K562 (cell line): ENCODE measurements around the gene CLCN1. TPM values are rescaled to one million over a fixed set of nuclear protein-coding genes. Genes with fewer than 3 reads are reported as not detected.

Experiments used
- ARID1B ChIP-seq: fragments of 450-650 bp; IDR thresholded peaks from 2 replicates; pipeline ENCODE4 v1.6.1; 2016; ENCODE audit warnings: antibody characterized with exemption, mild to moderate bottlenecking, inconsistent platforms
- ETV6 ChIP-seq, 3 experiments: fragments of 150-350 bp in 1 of 3; sonication (generic) in 1 of 3; formaldehyde crosslinking in 1 of 3; IDR thresholded peaks; 2 replicates each; pipeline versions ENCODE4 v1.6.1 to v1.8.0; 2014 to 2022; ENCODE audit warnings: borderline replicate concordance in 2 of 3, low read depth in 2 of 3, antibody characterized with exemption in 1 of 3, low read length in 1 of 3, mild to moderate bottlenecking in 1 of 3, missing genetic modification reagents in 1 of 3
- MEF2D ChIP-seq: conservative IDR thresholded peaks from 2 replicates; pipeline ENCODE4 v1.6.1; 2016; ENCODE audit warnings: low read depth, missing genetic modification characterization, missing compliant biosample characterization
- NBN ChIP-seq: fragments of 450-650 bp; IDR thresholded peaks from 2 replicates; pipeline ENCODE4 v1.6.1; 2016; ENCODE audit warnings: low read depth, mild to moderate bottlenecking
- PRMT5 ChIP-seq: sonication (generic); formaldehyde crosslinking; IDR thresholded peaks from 2 replicates; pipeline ENCODE4 v1.5.0; 2020; ENCODE audit warnings: missing genetic modification reagents
- ZNF586 ChIP-seq: fragments of 450-650 bp; formaldehyde crosslinking; conservative IDR thresholded peaks from 2 replicates; pipeline ENCODE4 v1.4.0; 2020; ENCODE audit warnings: mild to moderate bottlenecking, moderate library complexity
- polyA plus RNA-seq, 8 experiments: library from polyadenylated mRNA; depleted of rRNA in 4 of 8; stranded (reverse) in 5 of 8; unstranded in 3 of 8; fragments of >200 nt; fragmentation: Nextera tagmentation in 2 of 8; fragmentation: Illumina TruSeq in 1 of 8; extraction: Ambion mirVana in 2 of 8; extraction: Trizol in 1 of 8; gene quantifications; 2 replicates each; pipeline versions ENCODE4 v1.2.1 to v1.2.3, GENCODE V29; 2011 to 2014; ENCODE audit warnings: inconsistent platforms in 1 of 8, missing spikeins in 1 of 8
- total RNA-seq, 7 experiments: library from RNA; depleted of rRNA in 6 of 7; stranded (reverse); fragments of >200 nt in 6 of 7; fragmentation: Illumina TruSeq in 2 of 7; extraction: Trizol in 2 of 7; gene quantifications; 2 replicates each; pipeline versions ENCODE4 v1.2.1 to v1.2.3, GENCODE V29; 2011 to 2021; ENCODE audit warnings: low replicate concordance in 1 of 7
- TF ChIP-seq, protein P1 (sequence below): sonication (generic); formaldehyde crosslinking; IDR thresholded peaks from 2 replicates; pipeline ENCODE4 v1.8.0; 2022; ENCODE audit warnings: mild to moderate bottlenecking, missing genetic modification reagents
- TF ChIP-seq, protein P2 (sequence below): fragments of 450-650 bp; IDR thresholded peaks from 2 replicates; pipeline ENCODE4 v1.6.1; 2017; ENCODE audit warnings: mild to moderate bottlenecking, moderate library complexity
- TF ChIP-seq, protein P3 (sequence below): sonication (generic); IDR thresholded peaks from 2 replicates; pipeline ENCODE4 v1.6.1; 2016
- TF ChIP-seq, protein P4 (sequence below): fragments of 450-650 bp; IDR thresholded peaks from 2 replicates; pipeline ENCODE4 v1.6.1; 2016; ENCODE audit warnings: mild to moderate bottlenecking, moderate library complexity

Gene CLCN1
- total and polyA plus RNA-seq, 9 of the 15 experiments (the other 6 are each of a cell fraction or from before 2014, with no cell fraction given) = 0.01 to 0.11 (median 0.04) TPM; not detected in 4

DNA sequence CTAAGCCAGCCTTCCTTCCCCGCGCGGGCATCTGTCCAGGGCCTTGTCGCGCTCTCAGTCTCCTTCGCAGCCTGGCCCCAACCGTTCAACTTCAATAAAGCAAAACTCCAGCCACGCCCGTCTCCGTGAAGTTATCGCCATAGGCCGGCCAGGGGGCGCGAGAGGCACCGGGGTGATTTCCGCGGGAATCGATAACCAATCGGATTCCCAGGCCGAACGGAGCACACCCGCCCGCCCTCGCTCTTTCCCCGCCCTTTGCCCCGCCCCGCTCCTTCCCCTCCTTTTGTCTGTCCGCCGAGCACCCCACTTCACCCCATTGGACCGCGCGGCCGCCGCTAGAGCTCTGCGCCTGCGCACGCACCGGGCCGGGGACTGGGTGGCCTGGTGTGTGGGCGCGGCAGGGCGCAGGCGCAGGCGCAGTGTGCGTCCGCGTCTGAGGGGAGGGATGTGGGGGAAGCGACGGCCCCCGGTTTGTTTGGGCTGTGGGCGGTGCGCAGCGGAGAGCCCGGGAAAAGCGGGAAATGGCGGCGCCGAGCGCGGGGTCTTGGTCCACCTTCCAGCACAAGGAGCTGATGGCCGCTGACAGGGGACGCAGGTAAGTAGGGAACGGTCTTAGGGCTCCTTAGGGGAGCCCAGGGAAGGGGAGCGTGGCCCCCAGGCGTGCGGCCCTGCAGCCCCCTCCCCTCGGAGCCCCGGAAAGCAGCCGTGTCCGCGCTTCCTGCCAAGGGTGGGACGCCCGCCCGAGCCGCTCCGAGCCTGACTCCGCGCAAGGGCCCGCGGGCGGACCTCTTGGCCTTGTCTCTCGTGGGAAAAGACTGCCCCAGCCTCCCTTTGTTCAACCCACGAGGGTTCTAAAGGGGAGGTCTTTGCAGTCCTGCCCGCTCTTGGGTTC lies 27.7 kb upstream of the CLCN1 start, which contains the start of gene CASP2 (continued):
- TF ChIP-seq, protein P1, sequence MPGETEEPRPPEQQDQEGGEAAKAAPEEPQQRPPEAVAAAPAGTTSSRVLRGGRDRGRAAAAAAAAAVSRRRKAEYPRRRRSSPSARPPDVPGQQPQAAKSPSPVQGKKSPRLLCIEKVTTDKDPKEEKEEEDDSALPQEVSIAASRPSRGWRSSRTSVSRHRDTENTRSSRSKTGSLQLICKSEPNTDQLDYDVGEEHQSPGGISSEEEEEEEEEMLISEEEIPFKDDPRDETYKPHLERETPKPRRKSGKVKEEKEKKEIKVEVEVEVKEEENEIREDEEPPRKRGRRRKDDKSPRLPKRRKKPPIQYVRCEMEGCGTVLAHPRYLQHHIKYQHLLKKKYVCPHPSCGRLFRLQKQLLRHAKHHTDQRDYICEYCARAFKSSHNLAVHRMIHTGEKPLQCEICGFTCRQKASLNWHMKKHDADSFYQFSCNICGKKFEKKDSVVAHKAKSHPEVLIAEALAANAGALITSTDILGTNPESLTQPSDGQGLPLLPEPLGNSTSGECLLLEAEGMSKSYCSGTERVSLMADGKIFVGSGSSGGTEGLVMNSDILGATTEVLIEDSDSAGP (CRISPR knock-in tag) = peak; percentile 74; the same call in 1 of the 2 replicates
- TF ChIP-seq PRMT5 (no peak), ZNF586 (no peak), MEF2D (tag) (0 out of 2 replicates have a peak, but pooled peaks have one; percentile 38), ARID1B (peak; percentile 9; the same call in 1 of the 2 replicates), ETV6 (IDR thresholded peaks at IDR 0.05; ENCODE audit: borderline replicate concordance in 1 of 2, low read depth in 2 of 2, low read length in 1 of 2) (no peak), ETV6 (CRISPR knock-in tag; IDR thresholded peaks at IDR 0.05; ENCODE audit: borderline replicate concordance) (peak; percentile 87; the same call in 1 of the 2 replicates), NBN (peak; percentile 73)
- TF ChIP-seq, protein P2, sequence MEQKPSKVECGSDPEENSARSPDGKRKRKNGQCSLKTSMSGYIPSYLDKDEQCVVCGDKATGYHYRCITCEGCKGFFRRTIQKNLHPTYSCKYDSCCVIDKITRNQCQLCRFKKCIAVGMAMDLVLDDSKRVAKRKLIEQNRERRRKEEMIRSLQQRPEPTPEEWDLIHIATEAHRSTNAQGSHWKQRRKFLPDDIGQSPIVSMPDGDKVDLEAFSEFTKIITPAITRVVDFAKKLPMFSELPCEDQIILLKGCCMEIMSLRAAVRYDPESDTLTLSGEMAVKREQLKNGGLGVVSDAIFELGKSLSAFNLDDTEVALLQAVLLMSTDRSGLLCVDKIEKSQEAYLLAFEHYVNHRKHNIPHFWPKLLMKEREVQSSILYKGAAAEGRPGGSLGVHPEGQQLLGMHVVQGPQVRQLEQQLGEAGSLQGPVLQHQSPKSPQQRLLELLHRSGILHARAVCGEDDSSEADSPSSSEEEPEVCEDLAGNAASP = no peak
- TF ChIP-seq, protein P3, sequence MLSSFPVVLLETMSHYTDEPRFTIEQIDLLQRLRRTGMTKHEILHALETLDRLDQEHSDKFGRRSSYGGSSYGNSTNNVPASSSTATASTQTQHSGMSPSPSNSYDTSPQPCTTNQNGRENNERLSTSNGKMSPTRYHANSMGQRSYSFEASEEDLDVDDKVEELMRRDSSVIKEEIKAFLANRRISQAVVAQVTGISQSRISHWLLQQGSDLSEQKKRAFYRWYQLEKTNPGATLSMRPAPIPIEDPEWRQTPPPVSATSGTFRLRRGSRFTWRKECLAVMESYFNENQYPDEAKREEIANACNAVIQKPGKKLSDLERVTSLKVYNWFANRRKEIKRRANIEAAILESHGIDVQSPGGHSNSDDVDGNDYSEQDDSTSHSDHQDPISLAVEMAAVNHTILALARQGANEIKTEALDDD = no peak
- TF ChIP-seq, protein P4, sequence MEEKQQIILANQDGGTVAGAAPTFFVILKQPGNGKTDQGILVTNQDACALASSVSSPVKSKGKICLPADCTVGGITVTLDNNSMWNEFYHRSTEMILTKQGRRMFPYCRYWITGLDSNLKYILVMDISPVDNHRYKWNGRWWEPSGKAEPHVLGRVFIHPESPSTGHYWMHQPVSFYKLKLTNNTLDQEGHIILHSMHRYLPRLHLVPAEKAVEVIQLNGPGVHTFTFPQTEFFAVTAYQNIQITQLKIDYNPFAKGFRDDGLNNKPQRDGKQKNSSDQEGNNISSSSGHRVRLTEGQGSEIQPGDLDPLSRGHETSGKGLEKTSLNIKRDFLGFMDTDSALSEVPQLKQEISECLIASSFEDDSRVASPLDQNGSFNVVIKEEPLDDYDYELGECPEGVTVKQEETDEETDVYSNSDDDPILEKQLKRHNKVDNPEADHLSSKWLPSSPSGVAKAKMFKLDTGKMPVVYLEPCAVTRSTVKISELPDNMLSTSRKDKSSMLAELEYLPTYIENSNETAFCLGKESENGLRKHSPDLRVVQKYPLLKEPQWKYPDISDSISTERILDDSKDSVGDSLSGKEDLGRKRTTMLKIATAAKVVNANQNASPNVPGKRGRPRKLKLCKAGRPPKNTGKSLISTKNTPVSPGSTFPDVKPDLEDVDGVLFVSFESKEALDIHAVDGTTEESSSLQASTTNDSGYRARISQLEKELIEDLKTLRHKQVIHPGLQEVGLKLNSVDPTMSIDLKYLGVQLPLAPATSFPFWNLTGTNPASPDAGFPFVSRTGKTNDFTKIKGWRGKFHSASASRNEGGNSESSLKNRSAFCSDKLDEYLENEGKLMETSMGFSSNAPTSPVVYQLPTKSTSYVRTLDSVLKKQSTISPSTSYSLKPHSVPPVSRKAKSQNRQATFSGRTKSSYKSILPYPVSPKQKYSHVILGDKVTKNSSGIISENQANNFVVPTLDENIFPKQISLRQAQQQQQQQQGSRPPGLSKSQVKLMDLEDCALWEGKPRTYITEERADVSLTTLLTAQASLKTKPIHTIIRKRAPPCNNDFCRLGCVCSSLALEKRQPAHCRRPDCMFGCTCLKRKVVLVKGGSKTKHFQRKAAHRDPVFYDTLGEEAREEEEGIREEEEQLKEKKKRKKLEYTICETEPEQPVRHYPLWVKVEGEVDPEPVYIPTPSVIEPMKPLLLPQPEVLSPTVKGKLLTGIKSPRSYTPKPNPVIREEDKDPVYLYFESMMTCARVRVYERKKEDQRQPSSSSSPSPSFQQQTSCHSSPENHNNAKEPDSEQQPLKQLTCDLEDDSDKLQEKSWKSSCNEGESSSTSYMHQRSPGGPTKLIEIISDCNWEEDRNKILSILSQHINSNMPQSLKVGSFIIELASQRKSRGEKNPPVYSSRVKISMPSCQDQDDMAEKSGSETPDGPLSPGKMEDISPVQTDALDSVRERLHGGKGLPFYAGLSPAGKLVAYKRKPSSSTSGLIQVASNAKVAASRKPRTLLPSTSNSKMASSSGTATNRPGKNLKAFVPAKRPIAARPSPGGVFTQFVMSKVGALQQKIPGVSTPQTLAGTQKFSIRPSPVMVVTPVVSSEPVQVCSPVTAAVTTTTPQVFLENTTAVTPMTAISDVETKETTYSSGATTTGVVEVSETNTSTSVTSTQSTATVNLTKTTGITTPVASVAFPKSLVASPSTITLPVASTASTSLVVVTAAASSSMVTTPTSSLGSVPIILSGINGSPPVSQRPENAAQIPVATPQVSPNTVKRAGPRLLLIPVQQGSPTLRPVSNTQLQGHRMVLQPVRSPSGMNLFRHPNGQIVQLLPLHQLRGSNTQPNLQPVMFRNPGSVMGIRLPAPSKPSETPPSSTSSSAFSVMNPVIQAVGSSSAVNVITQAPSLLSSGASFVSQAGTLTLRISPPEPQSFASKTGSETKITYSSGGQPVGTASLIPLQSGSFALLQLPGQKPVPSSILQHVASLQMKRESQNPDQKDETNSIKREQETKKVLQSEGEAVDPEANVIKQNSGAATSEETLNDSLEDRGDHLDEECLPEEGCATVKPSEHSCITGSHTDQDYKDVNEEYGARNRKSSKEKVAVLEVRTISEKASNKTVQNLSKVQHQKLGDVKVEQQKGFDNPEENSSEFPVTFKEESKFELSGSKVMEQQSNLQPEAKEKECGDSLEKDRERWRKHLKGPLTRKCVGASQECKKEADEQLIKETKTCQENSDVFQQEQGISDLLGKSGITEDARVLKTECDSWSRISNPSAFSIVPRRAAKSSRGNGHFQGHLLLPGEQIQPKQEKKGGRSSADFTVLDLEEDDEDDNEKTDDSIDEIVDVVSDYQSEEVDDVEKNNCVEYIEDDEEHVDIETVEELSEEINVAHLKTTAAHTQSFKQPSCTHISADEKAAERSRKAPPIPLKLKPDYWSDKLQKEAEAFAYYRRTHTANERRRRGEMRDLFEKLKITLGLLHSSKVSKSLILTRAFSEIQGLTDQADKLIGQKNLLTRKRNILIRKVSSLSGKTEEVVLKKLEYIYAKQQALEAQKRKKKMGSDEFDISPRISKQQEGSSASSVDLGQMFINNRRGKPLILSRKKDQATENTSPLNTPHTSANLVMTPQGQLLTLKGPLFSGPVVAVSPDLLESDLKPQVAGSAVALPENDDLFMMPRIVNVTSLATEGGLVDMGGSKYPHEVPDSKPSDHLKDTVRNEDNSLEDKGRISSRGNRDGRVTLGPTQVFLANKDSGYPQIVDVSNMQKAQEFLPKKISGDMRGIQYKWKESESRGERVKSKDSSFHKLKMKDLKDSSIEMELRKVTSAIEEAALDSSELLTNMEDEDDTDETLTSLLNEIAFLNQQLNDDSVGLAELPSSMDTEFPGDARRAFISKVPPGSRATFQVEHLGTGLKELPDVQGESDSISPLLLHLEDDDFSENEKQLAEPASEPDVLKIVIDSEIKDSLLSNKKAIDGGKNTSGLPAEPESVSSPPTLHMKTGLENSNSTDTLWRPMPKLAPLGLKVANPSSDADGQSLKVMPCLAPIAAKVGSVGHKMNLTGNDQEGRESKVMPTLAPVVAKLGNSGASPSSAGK = peak; percentile 100
